IMR-90 (cell line): Measurements from ENCODE around the gene DCUN1D2. TPM values are rescaled to one million over a fixed set of nuclear protein-coding genes. Genes with fewer than 3 reads are reported as not detected.

ENCODE experiments used
- ATAC-seq: fragments of 200-7000 bp; cut with Tn5 transposase; 2 replicates; pipeline ENCODE4 v1.9.1; 2020; ENCODE audit warnings: low read depth, mild to moderate bottlenecking, moderate library complexity
- BruUV-seq: library from RNA; stranded (reverse); fragments of 400-500 nt; replicated peaks from 2 replicates; lab custom pipeline; 2021; lab: Mats Ljungman, UMichigan
- CTCF ChIA-PET: fragments of 300-600 bp; formaldehyde crosslinking; extraction: SDS; loops from one replicate; lab custom pipeline; 2021; ENCODE audit warnings: antibody characterized with exemption; lab: Yijun Ruan, JAX
- POLR2A ChIA-PET: fragments of 300-600 bp; sonication (Branson Sonifier 250); formaldehyde crosslinking; loops from one replicate; lab custom pipeline; 2022; ENCODE audit warnings: antibody characterized with exemption; ENCODE audit not compliant: unreplicated experiment; lab: Charles Lee
- DNase-seq: peaks from one replicate; pipeline ENCODE4 v3.0.0; 2013
- H2AFZ ChIP-seq: replicated peaks from 2 replicates; pipeline ENCODE3; 2013; ENCODE audit warnings: low read length, mild to moderate bottlenecking; ENCODE audit not compliant: poor library complexity
- H2AK5ac ChIP-seq: 2 replicates; pipeline ENCODE4 v1.6.1; 2013; ENCODE audit warnings: low read depth, low read length, inconsistent platforms
- H2AK9ac ChIP-seq: replicated peaks from 2 replicates; pipeline ENCODE3; 2013; ENCODE audit warnings: mild to moderate bottlenecking, low read depth, low read length, moderate library complexity; ENCODE audit not compliant: poor library complexity
- H2BK120ac ChIP-seq: 2 replicates; pipeline ENCODE4 v1.6.1; 2013; ENCODE audit warnings: low read depth, low read length, inconsistent platforms
- H2BK15ac ChIP-seq: 3 replicates; pipeline ENCODE4 v1.6.1; 2013; ENCODE audit warnings: low read depth, low read length, inconsistent platforms
- H2BK20ac ChIP-seq: 2 replicates; pipeline ENCODE4 v1.6.1; 2013; ENCODE audit warnings: low read depth, mild to moderate bottlenecking, inconsistent platforms, low read length, moderate library complexity
- H2BK5ac ChIP-seq: 2 replicates; pipeline ENCODE4 v1.6.1; 2013; ENCODE audit warnings: mild to moderate bottlenecking, low read depth, low read length, inconsistent platforms; ENCODE audit not compliant: poor library complexity, severe bottlenecking
- H3K14ac ChIP-seq: replicated peaks from 2 replicates; pipeline ENCODE4 v1.6.1; 2013; ENCODE audit warnings: low read depth, low read length, inconsistent platforms
- H3K18ac ChIP-seq: 2 replicates; pipeline ENCODE4 v1.6.1; 2013; ENCODE audit warnings: low read depth, low read length, control low read depth
- H3K23ac ChIP-seq: 2 replicates; pipeline ENCODE4 v1.6.1; 2013; ENCODE audit warnings: low read depth, low read length, inconsistent platforms
- H3K27ac ChIP-seq: 2 replicates; pipeline ENCODE4 v1.5.1; 2013; ENCODE audit warnings: mild to moderate bottlenecking, control low read depth, low read length; ENCODE audit not compliant: insufficient read depth
- H3K27me3 ChIP-seq: 2 replicates; pipeline ENCODE4 v1.6.1; 2013; ENCODE audit warnings: low read length; ENCODE audit not compliant: control insufficient read depth, insufficient read depth
- H3K36me3 ChIP-seq: 2 replicates; pipeline ENCODE4 v1.6.1; 2013; ENCODE audit warnings: low read length, mixed read lengths; ENCODE audit not compliant: control insufficient read depth, insufficient read depth
- H3K4ac ChIP-seq: 2 replicates; pipeline ENCODE4 v1.6.1; 2013; ENCODE audit warnings: low read depth, low read length, inconsistent platforms
- H3K4me1 ChIP-seq: 2 replicates; pipeline ENCODE4 v1.6.1; 2013; ENCODE audit warnings: low read length, mixed read lengths; ENCODE audit not compliant: control insufficient read depth, insufficient read depth
- H3K4me2 ChIP-seq: 2 replicates; pipeline ENCODE4 v1.6.1; 2013; ENCODE audit warnings: low read depth, mild to moderate bottlenecking, control low read depth, low read length, moderate library complexity
- H3K4me3 ChIP-seq: 2 replicates; pipeline ENCODE4 v1.5.1; 2013; ENCODE audit warnings: low read depth, mild to moderate bottlenecking, control low read depth, low read length, moderate library complexity; ENCODE audit not compliant: insufficient read depth
- H3K56ac ChIP-seq: 2 replicates; pipeline ENCODE4 v1.6.1; 2013; ENCODE audit warnings: low read length, inconsistent platforms; ENCODE audit not compliant: insufficient read depth; ENCODE audit errors: extremely low read depth
- H3K79me1 ChIP-seq, 2 experiments: 2 replicates each; pipeline ENCODE4 v1.6.1; 2013; ENCODE audit warnings: low read length in 2 of 2, inconsistent platforms in 1 of 2, low read depth in 1 of 2
- H3K9ac ChIP-seq: 2 replicates; pipeline ENCODE4 v1.6.1; 2013; ENCODE audit warnings: low read depth, low read length, control low read depth
- H3K9me1 ChIP-seq: 2 replicates; pipeline ENCODE4 v1.6.1; 2013; ENCODE audit warnings: low read length, inconsistent platforms; ENCODE audit not compliant: insufficient read depth
- H3K9me3 ChIP-seq: 2 replicates; pipeline ENCODE4 v1.6.1; 2013; ENCODE audit warnings: low read length; ENCODE audit not compliant: control insufficient read depth, insufficient read depth
- H4K20me1 ChIP-seq: 2 replicates; pipeline ENCODE4 v1.6.1; 2013; ENCODE audit warnings: low read length, inconsistent platforms; ENCODE audit not compliant: insufficient read depth
- H4K5ac ChIP-seq: 2 replicates; pipeline ENCODE4 v1.6.1; 2013; ENCODE audit warnings: mild to moderate bottlenecking, low read depth, low read length, control low read depth
- H4K8ac ChIP-seq, 2 experiments: 2 replicates each; pipeline ENCODE4 v1.6.1; 2013; ENCODE audit warnings: low read depth in 2 of 2, low read length in 2 of 2, control low read depth in 1 of 2, inconsistent platforms in 1 of 2
- H4K91ac ChIP-seq: 2 replicates; pipeline ENCODE4 v1.6.1; 2013; ENCODE audit warnings: low read depth, low read length, inconsistent platforms; ENCODE audit not compliant: insufficient read depth
- BHLHE40 ChIP-seq: fragments of 150-350 bp; IDR thresholded peaks from 2 replicates; pipeline ENCODE4 v1.6.1; 2016; ENCODE audit warnings: mild to moderate bottlenecking, low read depth, low read length
- CEBPB ChIP-seq: IDR thresholded peaks from 2 replicates; pipeline ENCODE4 v1.6.1; 2012; ENCODE audit warnings: low read depth, low read length, improper control_type of control experiment
- CHD1 ChIP-seq: IDR thresholded peaks from 2 replicates; pipeline ENCODE4 v1.6.1; 2012; ENCODE audit warnings: low read depth, low read length, improper control_type of control experiment
- CTCF ChIP-seq: conservative IDR thresholded peaks from 2 replicates; pipeline ENCODE4 v1.5.1; 2012; ENCODE audit warnings: mild to moderate bottlenecking, low read depth, low read length, improper control_type of control experiment
- FOS ChIP-seq: fragments of 150-350 bp; IDR thresholded peaks from 2 replicates; pipeline ENCODE4 v1.6.1; 2016; ENCODE audit warnings: low read depth, low read length
- MAFK ChIP-seq: IDR thresholded peaks from 2 replicates; pipeline ENCODE4 v1.6.1; 2012; ENCODE audit warnings: low read depth, low read length, improper control_type of control experiment
- MAZ ChIP-seq: IDR thresholded peaks from 2 replicates; pipeline ENCODE4 v1.6.1; 2012; ENCODE audit warnings: low read depth, mild to moderate bottlenecking, low read length, improper control_type of control experiment, moderate library complexity, borderline replicate concordance
- MXI1 ChIP-seq: IDR thresholded peaks from 2 replicates; pipeline ENCODE4 v1.6.1; 2012; ENCODE audit warnings: low read depth, mild to moderate bottlenecking, low read length, moderate library complexity, borderline replicate concordance
- NFE2L2 ChIP-seq: fragments of 150-350 bp; IDR thresholded peaks from 2 replicates; pipeline ENCODE4 v1.6.1; 2016; ENCODE audit warnings: low read depth, mild to moderate bottlenecking, low read length
- POLR2A ChIP-seq: IDR thresholded peaks from 2 replicates; pipeline ENCODE4 v1.6.1; 2012; ENCODE audit warnings: mild to moderate bottlenecking, low read depth, low read length
- RAD21 ChIP-seq: IDR thresholded peaks from 2 replicates; pipeline ENCODE4 v1.6.1; 2012; ENCODE audit warnings: low read length, improper control_type of control experiment
- RCOR1 ChIP-seq: IDR thresholded peaks from 2 replicates; pipeline ENCODE4 v1.6.1; 2012; ENCODE audit warnings: mild to moderate bottlenecking, low read length, improper control_type of control experiment; ENCODE audit not compliant: insufficient replicate concordance
- RFX5 ChIP-seq: IDR thresholded peaks from 2 replicates; pipeline ENCODE4 v1.8.0; 2012; ENCODE audit warnings: low read depth, mild to moderate bottlenecking, low read length, moderate library complexity
- SMC3 ChIP-seq: fragments of 150-350 bp; IDR thresholded peaks from 2 replicates; pipeline ENCODE4 v1.6.1; 2016; ENCODE audit warnings: low read depth, mild to moderate bottlenecking, antibody characterized with exemption, low read length, moderate library complexity
- WGBS, 2 experiments: methylation state at CpG; one replicate each; pipeline versions ENCODE4 v1.1.5 to v1.1.7; 2013; ENCODE audit warnings: missing lambda C conversion rate in 2 of 2; ENCODE audit not compliant: insufficient read length in 1 of 2; ENCODE audit errors: extremely low coverage in 2 of 2; 5-methylcytosine and 5-hydroxymethylcytosine counted together
- dilution Hi-C: fragments of 300-500 bp; cut with HindIII; formaldehyde crosslinking; loops from one replicate; pipeline ENCODE4 v1.14.3; 2018; ENCODE audit warnings: low sequenced_read_pairs; ENCODE audit not compliant: unreplicated experiment
- in situ Hi-C: fragments of 300-500 bp; cut with MboI; formaldehyde crosslinking; loops from 3 replicates; pipeline ENCODE4 v1.14.3; 2019; ENCODE audit warnings: low sequenced_read_pairs, inconsistent platforms, mixed read lengths
- intact Hi-C: fragments of 100-400 bp; cut with micrococcal nuclease; formaldehyde crosslinking; loops from 2 replicates; pipeline ENCODE4 v1.10.0; 2022
- polyA plus RNA-seq, 3 experiments: library from polyadenylated mRNA; depleted of rRNA; stranded (reverse); fragments of >200 nt; gene quantifications; 2 replicates each; pipeline ENCODE4 v1.2.3, GENCODE V29; 2012; ENCODE audit warnings: low replicate concordance in 1 of 3
- total RNA-seq: library from RNA; depleted of rRNA; stranded (reverse); fragments of >200 nt; gene quantifications from 2 replicates; pipeline ENCODE4 v1.2.3, GENCODE V29; 2012
- TF ChIP-seq, protein P1 (sequence below): fragments of 150-350 bp; IDR thresholded peaks from 2 replicates; pipeline ENCODE4 v1.6.1; 2016; ENCODE audit warnings: low read depth, mild to moderate bottlenecking, low read length, moderate library complexity, borderline replicate concordance
- TF ChIP-seq, protein P2 (sequence below): fragments of 150-350 bp; IDR thresholded peaks from 2 replicates; pipeline ENCODE4 v1.6.1; 2017; ENCODE audit warnings: mild to moderate bottlenecking, antibody characterized with exemption, low read length, low read depth

DCUN1D2 gene
- total and polyA plus RNA-seq, 2 of the 4 experiments (the other 2 are of a cell fraction): 8.1 to 11.5 TPM

GRCh38 chr13:113460599-113460998, 29.9 kb downstream of the DCUN1D2 start:
- BruUV-seq: no TSS peak
- no peak overlapping the region for H2BK120ac ChIP-seq
- no peaks in the 10 kb centered on the region for H3K27me3 ChIP-seq
- H2AK9ac ChIP-seq: no peak overlapping the region
- H2AFZ ChIP-seq: no peak overlapping the region
- H2BK20ac ChIP-seq: no peak overlapping the region
- H3K9me1 ChIP-seq: no peaks in the 10 kb centered on the region
- no peak overlapping the region for H3K4ac ChIP-seq
- H3K4me1 ChIP-seq: peaks cover 2% of the 10 kb centered on the region; the same call in 1 of the 2 replicates
- no peak overlapping the region for H2BK5ac ChIP-seq
- intact Hi-C loops (no loop called here), dilution Hi-C loops (no loop called here), in situ Hi-C loops (no loop called here)
- no peak overlapping the region for H4K5ac ChIP-seq
- ChIA-PET CTCF (no interaction called here), POLR2A (no interaction called here)
- H3K23ac ChIP-seq: no peak overlapping the region
- TF ChIP-seq RAD21 (no peak), MAZ (no peak), FOS (no peak), BHLHE40 (no peak), MAFK (no peak), NFE2L2 (no peak), RCOR1 (no peak), MXI1 (no peak), POLR2A (no peak), CHD1 (no peak), SMC3 (no peak), CTCF (no peak), CEBPB (no peak), RFX5 (no peak)
- TF ChIP-seq, protein P1, sequence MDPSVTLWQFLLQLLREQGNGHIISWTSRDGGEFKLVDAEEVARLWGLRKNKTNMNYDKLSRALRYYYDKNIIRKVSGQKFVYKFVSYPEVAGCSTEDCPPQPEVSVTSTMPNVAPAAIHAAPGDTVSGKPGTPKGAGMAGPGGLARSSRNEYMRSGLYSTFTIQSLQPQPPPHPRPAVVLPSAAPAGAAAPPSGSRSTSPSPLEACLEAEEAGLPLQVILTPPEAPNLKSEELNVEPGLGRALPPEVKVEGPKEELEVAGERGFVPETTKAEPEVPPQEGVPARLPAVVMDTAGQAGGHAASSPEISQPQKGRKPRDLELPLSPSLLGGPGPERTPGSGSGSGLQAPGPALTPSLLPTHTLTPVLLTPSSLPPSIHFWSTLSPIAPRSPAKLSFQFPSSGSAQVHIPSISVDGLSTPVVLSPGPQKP: no peak
- TF ChIP-seq, protein P2, sequence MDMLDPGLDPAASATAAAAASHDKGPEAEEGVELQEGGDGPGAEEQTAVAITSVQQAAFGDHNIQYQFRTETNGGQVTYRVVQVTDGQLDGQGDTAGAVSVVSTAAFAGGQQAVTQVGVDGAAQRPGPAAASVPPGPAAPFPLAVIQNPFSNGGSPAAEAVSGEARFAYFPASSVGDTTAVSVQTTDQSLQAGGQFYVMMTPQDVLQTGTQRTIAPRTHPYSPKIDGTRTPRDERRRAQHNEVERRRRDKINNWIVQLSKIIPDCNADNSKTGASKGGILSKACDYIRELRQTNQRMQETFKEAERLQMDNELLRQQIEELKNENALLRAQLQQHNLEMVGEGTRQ: no peak
- no peaks in the 10 kb centered on the region for H3K9me3 ChIP-seq
- no peak overlapping the region for H3K18ac ChIP-seq
- no peak overlapping the region for H3K4me3 ChIP-seq
- no peak for DNase-seq
- H3K4me2 ChIP-seq: no peak overlapping the region
- peaks cover 36% of the 10 kb centered on the region for H3K36me3 ChIP-seq
- H3K27ac ChIP-seq: no peak overlapping the region
- no peak overlapping the region for H3K9ac ChIP-seq
- ATAC-seq: no peak
- H4K20me1 ChIP-seq: no peaks in the 10 kb centered on the region; the same call in none of the 2 replicates
- no peak overlapping the region for H4K8ac ChIP-seq
- H2AK5ac ChIP-seq: no peak overlapping the region
- H2BK15ac ChIP-seq: no peak overlapping the region
- WGBS, 2 experiments: 100% methylated on average over 3 of the region's 14 CpGs; no CpG with 5 or more reads in 1 of the 2 experiments
- peaks cover 3 to 19% of the 10 kb centered on the region in 2 experiments; a peak in 2 of 4 replicates for H3K79me1 ChIP-seq
- H4K91ac ChIP-seq: no peak overlapping the region
- no peak overlapping the region for H3K56ac ChIP-seq
- H3K14ac ChIP-seq: no peak overlapping the region
